ENCODE data around the gene HEXA.

Gene HEXA

GRCh38 chr15:72318408-72318942 is 57.3 kb downstream of the HEXA start:
- no peak for DNase-seq

GRCh38 chr15:72315706-72316370 is 60.0 kb downstream of the HEXA start:
- DNase-seq: peak; percentile 87

- no peak for DNase-seq
Observed at GRCh38 chr15:72313881-72314280, 61.9 kb downstream of the HEXA start.

- DNase-seq: no peak
Observed at GRCh38 chr15:72313448-72313840, 62.4 kb downstream of the HEXA start.

- DNase-seq: peak; percentile 8
Observed at GRCh38 chr15:72312605-72313447, 63.0 kb downstream of the HEXA start.

GRCh38 chr15:72307026-72307425 is 68.8 kb downstream of the HEXA start:
- no peak for DNase-seq

- DNase-seq: peak; percentile 60
Observed at GRCh38 chr15:72306211-72306785, 69.5 kb downstream of the HEXA start.

- no peak for DNase-seq
Observed at GRCh38 chr15:72304596-72304995, 71.2 kb downstream of the HEXA start.

- DNase-seq: no peak
Observed at GRCh38 chr15:72302955-72303354, 72.9 kb downstream of the HEXA start.

Data from NCI-H2171 (cell line).